HG02642 (cell line): Measurements from ENCODE around the gene GOLGA6L2.
"Not testable (repeated sequence)": the region's sequence is repeated elsewhere in the genome, so short reads cannot be mapped to it uniquely, and the experiment has no call there.

Experiments used
- ATAC-seq: cut with Tn5 transposase; IDR thresholded peaks from one replicate; pipeline ENCODE4 v1.9.1; 2021; ENCODE audit warnings: mild to moderate bottlenecking; ENCODE audit not compliant: unreplicated experiment, poor library complexity

GOLGA6L2 gene

DNA sequence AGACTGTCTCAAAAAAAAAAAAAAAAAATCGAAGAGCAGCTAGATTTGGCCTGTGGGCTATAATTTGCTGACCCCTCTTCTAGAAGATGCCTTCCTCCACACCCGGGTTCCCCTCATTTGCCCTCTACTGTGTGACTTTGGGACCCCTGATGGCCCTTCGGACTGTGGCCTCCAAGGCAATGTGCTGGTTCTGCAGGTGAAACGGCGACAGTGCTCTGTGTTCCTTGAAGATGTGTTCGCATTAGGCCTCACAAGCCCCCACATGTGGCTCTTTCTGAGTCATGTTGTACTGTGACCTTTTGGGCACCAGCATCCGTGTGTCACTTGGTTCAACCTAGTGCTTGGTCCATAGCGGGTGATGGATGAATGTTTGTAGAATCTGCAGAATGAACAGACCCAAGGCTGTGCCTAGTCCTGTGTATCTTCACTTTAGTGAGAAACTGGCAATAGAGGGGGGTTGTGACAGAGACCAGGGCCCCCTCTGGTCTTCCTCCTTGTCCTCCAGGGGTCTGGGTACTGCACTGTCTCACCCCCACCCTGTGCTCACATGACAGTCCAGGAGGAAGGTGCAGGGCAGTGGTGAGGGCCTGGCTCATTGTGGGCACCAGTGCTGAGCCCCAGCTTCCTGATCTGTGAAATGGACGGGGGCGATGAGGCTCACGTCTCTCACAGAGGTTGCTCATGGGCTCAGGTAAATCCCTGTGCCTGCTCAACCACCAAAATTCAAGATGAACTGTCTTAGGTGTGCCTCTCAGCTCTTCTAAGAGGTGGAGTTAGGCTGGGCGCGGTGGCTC, 22.7 kb downstream of the GOLGA6L2 start:
- ATAC-seq: no peak

DNA sequence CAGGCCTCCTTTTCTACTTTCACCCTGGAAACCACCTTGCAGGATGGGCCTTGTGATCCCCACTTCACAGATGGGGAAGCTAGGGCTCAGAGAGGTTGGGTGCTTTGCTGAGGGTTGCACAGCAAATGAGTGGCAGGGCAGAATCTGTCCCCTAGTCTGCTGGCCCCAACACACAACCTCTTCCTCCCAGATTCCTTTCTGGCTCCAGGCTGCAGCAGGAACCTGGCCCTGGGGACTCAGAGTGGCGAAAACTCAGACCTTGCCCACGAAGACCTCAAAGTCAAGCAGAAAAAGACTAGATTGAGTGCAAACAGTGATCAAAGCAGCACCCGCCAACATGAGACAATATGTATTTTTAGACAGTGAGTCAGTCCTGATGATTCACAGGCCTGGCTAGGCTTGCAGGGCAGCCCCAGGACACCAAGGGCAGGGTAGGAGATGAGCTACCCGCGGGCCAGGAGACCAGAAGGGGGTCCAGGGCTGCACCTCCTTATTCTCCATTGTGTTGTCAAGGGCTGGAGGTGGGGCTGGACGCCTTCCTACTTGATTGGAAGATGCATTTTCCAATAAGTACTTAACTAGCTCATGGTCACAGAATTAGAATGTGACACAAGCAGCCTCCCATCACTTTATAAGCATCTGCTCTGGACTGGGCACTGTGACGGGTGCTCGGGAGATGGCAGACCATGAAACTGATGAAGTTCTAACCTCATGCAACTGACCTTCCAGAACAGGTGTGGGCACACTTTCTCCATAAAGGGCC, 23.9 kb downstream of the GOLGA6L2 start:
- ATAC-seq: no peak

DNA sequence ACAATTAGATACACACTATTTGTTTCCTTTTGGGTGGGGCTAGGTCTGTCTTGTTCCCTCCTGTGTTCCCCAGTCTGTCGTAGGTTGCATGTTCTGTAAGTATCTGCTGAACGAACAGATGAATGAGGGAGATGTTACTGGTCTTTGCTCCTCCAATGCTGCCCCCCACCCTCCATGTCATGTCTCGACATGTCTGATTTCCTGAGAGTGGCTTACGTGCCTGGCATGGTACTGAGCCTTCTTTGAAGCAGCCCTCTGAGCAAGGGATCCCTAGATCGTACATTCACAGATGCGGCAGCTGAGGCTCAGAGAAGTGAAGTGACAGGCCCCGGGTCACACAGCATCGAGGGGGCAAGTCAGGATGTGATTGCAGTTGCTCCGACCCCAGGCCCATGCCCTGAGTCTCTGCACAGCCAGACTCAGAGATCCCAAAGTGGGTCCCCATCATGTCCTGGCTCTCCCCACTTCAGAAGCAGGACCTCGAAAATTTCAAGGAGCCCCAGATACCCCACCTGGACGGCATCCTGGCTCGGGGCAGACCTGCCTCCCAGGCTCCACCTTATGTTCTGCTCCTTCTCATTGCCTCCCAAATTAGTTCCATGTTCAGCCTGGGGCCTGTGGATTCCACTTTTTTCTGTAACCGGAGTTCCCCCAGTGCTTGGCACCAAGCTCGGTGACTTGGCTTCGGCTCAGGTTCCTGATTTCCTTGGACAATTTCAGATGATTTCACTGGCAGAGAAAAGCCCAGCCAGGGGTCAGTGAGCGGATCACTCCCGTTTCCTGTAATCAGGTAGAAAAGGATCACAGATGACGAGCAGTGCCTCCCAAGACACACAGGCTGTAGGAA, 24.7 kb downstream of the GOLGA6L2 start:
- no peak for ATAC-seq

DNA sequence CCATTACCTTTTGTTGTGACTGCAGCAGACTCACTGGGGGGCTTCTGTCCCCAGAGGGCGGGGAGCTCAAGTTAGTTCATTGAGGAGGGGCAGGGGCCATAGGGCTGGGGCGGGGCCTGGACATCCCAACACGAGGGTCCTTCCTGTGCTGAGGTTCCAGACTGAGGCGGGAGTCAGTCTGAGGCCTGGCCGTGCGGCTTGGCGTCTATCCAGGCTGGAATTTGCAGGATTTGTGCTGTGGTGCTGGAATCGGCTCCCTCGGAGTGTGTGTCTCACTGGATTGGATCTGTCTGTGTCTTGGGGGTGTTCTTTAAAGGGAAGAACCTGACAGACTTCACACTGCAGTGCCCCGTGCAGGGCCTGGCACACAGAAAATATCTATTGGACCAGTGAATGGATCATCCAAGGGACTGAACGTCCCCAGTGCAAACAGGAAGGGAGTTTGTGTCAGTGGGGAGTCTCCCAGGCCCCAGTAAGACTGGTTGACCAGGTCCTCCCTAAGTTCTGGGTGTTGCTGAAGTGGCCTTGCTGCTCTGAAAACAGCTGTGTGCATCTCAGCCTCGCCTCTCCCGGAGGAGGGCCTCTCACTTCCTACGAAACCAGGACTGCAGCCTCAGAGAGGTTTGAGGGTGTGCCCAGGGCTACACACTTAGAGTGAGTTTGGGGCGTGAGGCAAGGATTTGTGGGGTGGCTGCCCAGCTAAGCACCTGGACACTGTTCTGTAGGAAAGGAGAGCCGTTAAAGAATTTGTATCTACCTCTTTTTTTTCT, 26.1 kb downstream of the GOLGA6L2 start:
- ATAC-seq: no peak

DNA sequence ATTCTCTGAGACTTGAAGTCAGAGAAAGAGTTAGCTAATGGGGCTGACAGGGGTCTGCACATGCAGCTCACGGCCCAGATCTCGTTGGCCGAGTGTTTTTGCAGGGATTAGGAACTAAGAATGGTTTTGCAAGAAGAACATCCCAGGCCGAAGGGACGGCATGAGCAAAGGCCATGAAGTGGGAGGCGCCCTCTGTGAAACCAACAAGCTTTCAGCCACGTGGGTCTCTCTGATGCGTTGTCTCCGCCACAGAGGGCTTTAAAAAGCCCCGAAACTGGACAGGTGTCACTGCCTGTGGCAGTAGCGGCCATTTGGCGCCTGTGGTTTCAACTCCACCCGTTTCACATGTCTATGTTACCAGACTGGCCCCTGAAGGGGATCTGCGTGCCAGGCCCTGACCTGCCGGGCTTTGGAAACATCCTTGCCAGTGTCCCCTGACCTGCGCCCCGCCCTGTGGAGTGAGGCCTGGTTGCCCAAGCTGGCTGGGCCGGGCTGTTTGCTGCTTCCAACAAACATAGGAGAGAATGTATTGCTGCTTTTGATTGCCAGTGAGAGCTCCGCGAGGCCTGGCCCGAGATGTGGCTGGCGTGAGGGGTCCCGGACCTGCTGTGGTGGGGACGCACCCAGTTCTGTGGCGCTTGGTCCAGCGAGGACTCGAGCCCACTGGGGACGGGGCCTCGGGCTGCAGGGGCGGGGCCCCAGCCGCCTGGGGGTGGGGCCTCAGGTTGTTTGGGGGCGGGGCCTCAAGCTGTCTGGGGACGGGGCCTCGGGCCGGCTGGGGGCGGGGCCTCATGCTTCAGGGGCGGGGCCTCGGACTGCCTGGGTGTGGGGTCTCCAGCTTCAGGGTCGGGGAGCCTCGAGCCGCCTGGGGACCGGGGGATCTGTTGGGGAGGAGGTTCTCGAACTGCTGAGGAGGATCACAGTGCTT, 30.4 kb downstream of the GOLGA6L2 start:
- ATAC-seq: peak; percentile 52

DNA sequence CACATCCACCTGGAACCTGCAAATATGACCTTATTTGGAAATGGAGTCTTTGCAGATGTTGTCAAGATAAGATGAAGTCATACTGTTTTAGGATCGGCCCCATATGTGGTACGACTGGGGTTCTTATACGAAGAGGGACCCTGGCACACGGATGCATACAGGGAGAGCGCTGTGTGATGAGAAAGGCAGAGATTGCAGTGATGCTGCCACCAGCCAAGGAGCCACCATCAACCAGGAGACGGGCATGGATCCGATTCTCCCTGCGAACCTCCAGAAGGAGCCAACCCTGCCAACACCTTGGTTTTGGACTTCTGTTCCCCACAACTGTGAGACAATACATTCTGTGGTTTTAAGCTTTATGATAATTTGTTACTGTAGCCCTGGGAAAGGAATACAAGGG, 31.2 kb downstream of the GOLGA6L2 start:
- not testable (repeated sequence) for ATAC-seq

DNA sequence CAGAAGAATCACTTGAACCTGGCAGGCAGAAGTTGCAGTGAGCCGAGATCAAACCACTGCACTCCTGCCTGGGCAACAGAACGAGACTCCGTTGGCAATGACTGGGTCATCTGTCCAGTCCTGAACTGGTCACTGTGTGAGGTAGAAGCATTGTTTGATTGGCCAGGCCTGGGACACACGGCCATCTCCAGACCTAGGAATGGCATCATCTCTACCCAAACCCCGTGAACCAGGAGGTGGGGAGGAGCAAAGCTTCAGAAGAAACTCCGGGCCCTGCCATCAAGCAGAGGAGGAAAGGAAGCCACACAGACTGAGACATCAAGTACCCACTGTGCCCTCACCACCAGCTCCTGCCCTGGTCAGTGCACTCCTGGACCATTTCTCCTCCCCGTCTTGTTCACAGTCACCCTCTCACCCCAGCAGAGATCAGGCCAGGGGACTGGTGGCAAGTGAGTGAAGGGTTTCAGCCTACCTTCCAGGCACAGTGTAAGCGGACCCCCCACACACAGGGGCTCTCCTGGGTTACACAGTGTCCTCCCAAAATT, 31.6 kb downstream of the GOLGA6L2 start:
- no peak for ATAC-seq

DNA sequence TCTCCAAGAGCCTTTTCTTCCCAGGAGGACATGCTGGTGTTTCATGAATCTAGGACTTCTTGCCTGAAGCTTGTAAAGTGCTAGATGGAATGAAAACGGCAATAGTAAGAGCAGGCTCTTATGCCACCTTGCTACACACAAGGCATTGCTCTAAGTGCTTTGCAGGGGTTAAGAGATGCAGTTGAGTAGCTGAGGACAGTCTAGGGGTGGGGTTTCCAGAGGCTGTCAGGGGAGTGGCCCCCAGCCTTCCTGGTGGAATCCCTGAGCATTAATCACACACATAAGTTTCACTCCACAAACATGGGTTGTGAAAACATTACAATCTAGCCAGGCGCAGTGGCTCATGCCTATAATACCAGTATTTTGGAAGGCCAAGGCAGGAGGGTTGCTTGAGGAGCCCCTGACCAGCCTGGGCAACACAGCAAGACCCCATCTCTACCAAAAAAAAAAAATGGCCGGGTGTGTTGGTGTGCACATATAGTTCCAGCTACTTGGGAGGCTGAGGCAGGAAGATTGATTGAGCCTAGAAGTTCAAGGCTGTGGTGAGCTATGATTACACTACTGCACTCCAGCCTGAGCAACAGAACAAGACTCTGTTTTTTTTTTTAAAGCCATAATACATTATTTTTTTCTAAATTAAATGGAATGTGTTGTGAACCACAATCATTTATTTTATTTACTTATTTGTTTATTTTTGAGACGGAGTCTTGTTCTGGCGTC, 34.0 kb downstream of the GOLGA6L2 start:
- ATAC-seq: not testable (repeated sequence)

DNA sequence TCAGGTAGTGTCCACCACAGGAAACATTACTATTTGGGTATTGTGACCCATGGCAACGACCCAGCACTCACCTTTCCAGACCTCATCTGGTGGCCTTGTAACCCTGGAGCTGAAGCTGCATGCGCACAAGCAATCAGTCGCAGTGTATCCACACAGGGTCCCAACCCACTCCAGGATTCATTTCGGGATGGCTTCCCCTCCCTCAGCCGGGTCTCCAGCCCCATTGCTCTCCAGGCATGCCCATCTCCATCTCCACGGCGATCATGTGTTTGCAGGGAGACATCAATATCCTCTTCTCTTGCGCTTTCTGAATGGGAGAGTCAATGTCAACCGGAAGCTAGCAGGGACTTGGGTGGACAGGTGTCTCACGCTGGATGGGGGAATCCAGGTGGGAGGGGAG, 35.2 kb downstream of the GOLGA6L2 start:
- ATAC-seq: no peak

DNA sequence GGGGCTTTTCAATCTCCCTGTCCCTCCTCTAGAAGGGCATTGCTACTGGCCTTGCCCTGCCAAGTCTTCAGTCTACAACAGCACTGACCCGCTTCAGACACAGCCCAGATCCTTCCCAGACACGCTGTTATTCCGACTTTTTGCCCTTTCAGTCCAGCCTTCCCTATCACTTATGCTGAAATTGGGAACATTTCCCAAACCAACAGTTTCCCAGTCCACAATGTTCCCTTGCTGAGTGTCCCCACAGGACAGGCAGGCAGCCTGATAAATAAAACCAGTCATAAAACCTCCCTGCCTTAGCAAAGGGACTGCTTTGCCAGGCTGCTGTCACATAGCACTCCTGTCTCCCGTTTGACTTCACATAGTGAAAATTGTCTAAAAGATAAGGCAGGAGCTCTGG, 43.5 kb downstream of the GOLGA6L2 start:
- ATAC-seq: no peak

DNA sequence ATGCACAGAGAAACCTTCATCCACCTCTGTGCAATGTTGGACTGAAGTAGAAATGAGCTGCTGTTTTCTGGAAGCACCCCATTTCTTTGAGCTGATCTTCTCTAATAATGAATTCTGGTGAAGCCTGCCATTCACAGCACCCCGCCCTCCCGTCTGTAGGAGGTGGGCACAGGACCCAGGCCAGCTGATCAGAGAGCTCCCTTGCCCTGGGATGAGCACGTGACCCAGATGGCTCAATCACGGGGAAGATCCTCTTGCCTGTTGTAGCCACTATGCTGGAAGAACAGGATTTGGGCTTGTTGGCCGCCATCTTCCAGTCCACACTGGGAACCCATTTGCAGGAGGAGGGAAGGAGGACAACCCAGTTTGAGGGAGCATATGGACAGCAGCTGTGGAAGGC, 44.5 kb downstream of the GOLGA6L2 start:
- ATAC-seq: no peak

DNA sequence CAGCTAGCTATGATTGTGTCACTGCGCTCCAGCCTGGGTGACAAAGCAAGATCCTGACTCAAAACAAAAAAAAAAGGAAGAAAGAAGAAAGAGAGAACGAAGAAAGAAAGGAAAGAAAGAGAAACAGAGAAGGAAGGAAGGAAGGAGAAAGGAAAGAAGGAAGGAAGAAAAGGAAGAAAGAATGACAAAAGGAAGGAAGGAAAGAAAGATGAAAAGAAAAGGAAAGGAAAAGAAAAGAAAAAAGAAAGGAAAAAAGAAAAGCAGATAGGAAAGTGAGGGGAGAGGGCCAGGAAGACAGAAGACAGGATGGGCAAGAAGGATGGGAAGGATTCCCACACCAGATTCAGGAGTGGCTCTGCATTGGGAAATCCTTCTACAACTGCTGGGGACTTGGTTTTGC, 44.9 kb downstream of the GOLGA6L2 start:
- ATAC-seq: no peak

DNA sequence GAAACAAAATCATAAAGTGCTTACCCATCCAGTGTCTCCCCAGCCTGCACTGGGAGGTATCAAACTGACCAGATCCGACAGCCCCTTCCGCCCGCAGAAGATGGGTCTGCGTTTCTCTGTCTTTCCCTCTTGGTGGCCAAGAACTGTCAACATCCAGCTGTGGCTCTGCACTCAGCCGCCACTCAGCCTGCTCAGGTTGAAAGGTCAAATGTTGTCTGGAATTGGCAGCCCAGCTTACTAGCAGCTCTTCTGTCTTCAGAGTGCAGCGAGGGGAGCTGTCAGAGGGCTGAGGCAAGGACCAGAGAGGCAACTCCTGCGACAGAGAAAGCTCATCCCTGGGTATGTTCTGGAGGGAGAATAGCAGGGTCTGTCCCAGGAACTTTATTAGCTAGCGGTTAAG, 45.4 kb downstream of the GOLGA6L2 start:
- ATAC-seq: no peak

DNA sequence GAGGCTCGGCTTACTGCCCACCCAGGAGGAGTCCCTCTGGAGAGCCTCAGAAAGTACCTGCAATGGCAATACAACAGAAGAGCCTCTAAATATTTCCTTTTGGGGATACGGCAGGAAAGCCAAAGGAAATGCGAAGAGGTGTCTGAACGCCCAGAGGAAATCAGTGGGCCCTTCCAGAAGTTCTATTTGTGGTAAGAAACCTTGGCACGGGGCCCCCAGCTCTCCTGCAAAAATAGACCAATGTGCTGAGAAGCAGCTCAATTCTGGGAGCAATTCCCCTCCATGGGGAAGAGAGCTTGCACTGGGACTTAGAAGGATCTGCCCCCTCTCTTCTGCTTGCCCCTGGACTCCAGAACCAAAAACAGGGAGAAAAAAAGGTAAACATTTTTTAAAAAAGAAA, 47.8 kb downstream of the GOLGA6L2 start:
- ATAC-seq: not testable (repeated sequence)

DNA sequence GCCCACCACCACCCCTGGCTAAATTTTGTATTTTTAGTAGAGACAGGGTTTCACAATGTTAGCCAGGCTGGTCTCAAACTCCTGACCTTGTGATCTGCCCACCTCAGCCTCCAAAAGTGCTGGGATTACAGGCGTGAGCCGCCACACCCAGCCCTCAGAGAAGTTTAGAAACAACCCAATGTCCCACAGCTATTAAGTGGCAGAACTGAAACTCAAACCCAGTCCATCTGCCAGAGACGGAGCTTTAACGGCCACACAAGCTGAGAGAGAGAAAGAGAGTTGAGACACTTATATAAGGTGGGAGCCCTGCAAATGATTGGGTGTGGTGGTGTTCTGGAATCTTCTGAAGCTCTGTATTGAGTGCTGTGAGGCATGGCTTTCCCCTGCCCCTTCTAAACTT, 48.7 kb downstream of the GOLGA6L2 start:
- not testable (repeated sequence) for ATAC-seq

DNA sequence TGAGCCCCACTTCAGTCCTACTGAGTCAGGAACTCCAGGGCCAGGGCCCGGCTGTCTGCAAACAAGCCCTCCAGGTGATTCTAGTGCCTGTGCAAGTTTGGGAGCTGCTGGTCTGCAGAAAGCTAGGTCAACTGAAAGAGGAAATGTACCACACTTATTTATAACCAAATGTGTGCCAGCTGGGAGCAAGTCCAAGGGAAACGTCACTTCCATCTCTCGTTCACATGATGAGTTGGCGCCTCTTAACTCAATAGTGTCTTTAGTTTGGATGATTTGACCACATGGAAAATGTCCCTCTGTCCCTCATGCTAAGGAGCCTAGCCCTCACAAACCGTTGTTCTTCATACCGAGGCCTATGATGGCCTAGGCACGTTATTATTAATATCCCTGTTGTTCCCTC, 49.3 kb downstream of the GOLGA6L2 start:
- no peak for ATAC-seq

DNA sequence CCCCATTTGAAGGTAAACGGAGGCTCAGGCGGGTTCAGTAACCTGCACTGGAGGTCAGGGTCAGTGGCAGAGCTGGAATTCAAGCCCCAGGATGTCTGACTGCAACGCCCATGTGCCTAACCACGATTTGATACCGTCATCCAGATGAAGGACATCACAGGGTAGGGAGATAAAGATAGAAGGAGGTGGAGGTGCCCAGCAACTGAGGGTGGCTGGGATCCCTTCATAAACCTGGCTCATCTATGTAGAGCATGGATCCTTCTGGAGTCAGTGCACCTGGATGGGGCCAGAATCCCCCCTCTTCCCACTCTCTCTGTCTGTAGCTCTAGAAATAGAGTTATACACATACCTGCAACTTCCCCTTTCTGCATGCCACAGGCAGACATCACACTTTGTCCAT, 51.2 kb downstream of the GOLGA6L2 start:
- ATAC-seq: no peak

DNA sequence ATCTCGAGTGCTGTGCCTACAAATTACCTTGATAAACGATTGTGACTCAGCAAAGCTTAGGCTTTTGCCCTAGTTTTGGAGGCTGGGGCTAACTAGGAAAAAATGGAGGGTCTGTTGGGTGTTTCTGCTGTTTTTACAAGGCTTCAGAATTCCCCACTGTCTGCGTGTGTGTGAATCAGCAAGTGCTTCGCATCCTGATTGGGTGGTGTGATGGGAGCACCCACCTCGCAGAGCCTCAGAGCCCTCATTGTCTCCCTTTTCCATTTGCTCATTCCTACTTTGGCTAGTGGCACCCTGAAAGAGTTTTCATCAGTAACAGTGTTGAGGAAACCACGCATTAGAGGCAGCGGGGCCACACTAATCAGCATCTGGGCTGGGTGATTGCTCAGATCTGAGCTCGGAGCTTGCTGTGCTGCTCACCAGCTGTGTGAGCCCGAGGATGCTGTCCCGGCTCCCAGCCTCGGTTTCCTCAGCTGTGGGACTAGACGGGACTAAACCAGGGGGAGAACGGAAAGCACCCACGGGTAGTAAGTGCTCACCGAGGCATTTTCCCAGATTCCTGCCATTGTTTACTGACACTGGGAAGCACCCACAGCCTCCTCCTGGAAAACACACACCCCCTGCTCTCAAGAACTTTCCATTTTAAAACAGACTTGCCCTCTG, 51.9 kb downstream of the GOLGA6L2 start:
- no peak for ATAC-seq
